HG03196 (cell line): ENCODE measurements around the gene BLOC1S3.

Experiments used
- ATAC-seq: cut with Tn5 transposase; IDR thresholded peaks from one replicate; pipeline ENCODE4 v1.9.1; 2021; ENCODE audit not compliant: unreplicated experiment

Gene BLOC1S3

GRCh38 chr19:45178262-45179071 lies at the start of gene BLOC1S3:
BLOC1S3 (plus strand) TSS chr19:45178784; CDS start chr19:45179297, 513 bp downstream.
- peak; percentile 80 for ATAC-seq

- ATAC-seq: no peak
Measured at GRCh38 chr19:45128806-45129205, 49.8 kb upstream of the BLOC1S3 start.

- no peak for ATAC-seq
Measured at GRCh38 chr19:45130236-45130635, 48.3 kb upstream of the BLOC1S3 start.

GRCh38 chr19:45130888-45131615 lies 47.5 kb upstream of the BLOC1S3 start:
- no peak for ATAC-seq

- no peak for ATAC-seq
Measured at GRCh38 chr19:45133661-45134060, 44.9 kb upstream of the BLOC1S3 start.

- no peak for ATAC-seq
Measured at GRCh38 chr19:45135176-45135885, 43.3 kb upstream of the BLOC1S3 start.

GRCh38 chr19:45136507-45137178 lies 41.9 kb upstream of the BLOC1S3 start:
- no peak for ATAC-seq

- ATAC-seq: peak; percentile 66
Measured at GRCh38 chr19:45137179-45137761, 41.3 kb upstream of the BLOC1S3 start.

GRCh38 chr19:45138303-45138751 lies 40.3 kb upstream of the BLOC1S3 start:
- no peak for ATAC-seq

GRCh38 chr19:45139286-45140143 lies 39.1 kb upstream of the BLOC1S3 start:
- ATAC-seq: no peak

- ATAC-seq: no peak
Measured at GRCh38 chr19:45140144-45140503, 38.5 kb upstream of the BLOC1S3 start.

- ATAC-seq: no peak
Measured at GRCh38 chr19:45140533-45140932, 38.1 kb upstream of the BLOC1S3 start.

- ATAC-seq: no peak
Measured at GRCh38 chr19:45141203-45141900, 37.2 kb upstream of the BLOC1S3 start.

GRCh38 chr19:45142016-45142725 lies 36.4 kb upstream of the BLOC1S3 start:
- ATAC-seq: no peak

GRCh38 chr19:45142726-45143110 lies 35.9 kb upstream of the BLOC1S3 start:
- ATAC-seq: no peak

GRCh38 chr19:45144431-45145269 lies 33.9 kb upstream of the BLOC1S3 start:
- no peak for ATAC-seq

GRCh38 chr19:45145270-45146189 lies 33.1 kb upstream of the BLOC1S3 start:
- ATAC-seq: no peak
